H1 (cell line): ENCODE results near the gene APBA2. TPM values are rescaled to one million over a fixed set of nuclear protein-coding genes. Genes with fewer than 3 reads are reported as not detected.

ENCODE experiments used
- CTCF ChIA-PET: fragments of 300-600 bp; sonication (Branson Sonifier 250); formaldehyde crosslinking; loops from one replicate; lab custom pipeline; 2021; ENCODE audit not compliant: partially characterized antibody; lab: Charles Lee
- POLR2A ChIA-PET: fragments of 300-600 bp; sonication (Branson Sonifier 250); formaldehyde crosslinking; loops from one replicate; lab custom pipeline; 2021; ENCODE audit warnings: inconsistent platforms; ENCODE audit not compliant: partially characterized antibody; lab: Charles Lee
- DNase-seq, 2 experiments: peaks; one replicate each; pipeline versions ENCODE4 v3.0.0 to v3.0.0-alpha.2; 2010 to 2022; ENCODE audit warnings: low spot score in 2 of 2, low read depth in 1 of 2, mixed read lengths in 1 of 2
- FAIRE-seq: peaks from 2 replicates; lab custom pipeline; 2011; peaks lifted over from hg19 to GRCh38; lab: Jason Lieb, UNC
- H2AFZ ChIP-seq: 2 replicates; pipeline ENCODE4 v1.8.1; 2012; ENCODE audit warnings: low read length, inconsistent platforms
- H2AK5ac ChIP-seq: 2 replicates; pipeline ENCODE4 v1.6.1; 2013; ENCODE audit warnings: low read depth, low read length
- H2BK120ac ChIP-seq: replicated peaks from 2 replicates; pipeline ENCODE3; 2013; ENCODE audit warnings: low read depth, low read length, inconsistent platforms
- H2BK12ac ChIP-seq: 2 replicates; pipeline ENCODE4 v1.6.1; 2013; ENCODE audit warnings: low read depth, low read length
- H2BK15ac ChIP-seq: 2 replicates; pipeline ENCODE4 v1.6.1; 2013; ENCODE audit warnings: low read length
- H2BK20ac ChIP-seq: 2 replicates; pipeline ENCODE4 v1.6.1; 2013; ENCODE audit warnings: low read length
- H2BK5ac ChIP-seq: 2 replicates; pipeline ENCODE4 v1.6.1; 2013; ENCODE audit warnings: low read depth, low read length
- H3K14ac ChIP-seq: 2 replicates; pipeline ENCODE4 v1.6.1; 2013; ENCODE audit warnings: inconsistent platforms; ENCODE audit not compliant: insufficient read length
- H3K18ac ChIP-seq: 2 replicates; pipeline ENCODE4 v1.6.1; 2013; ENCODE audit warnings: low read length; ENCODE audit errors: extremely low read depth
- H3K23ac ChIP-seq: 2 replicates; pipeline ENCODE4 v1.6.1; 2013; ENCODE audit warnings: inconsistent platforms; ENCODE audit not compliant: insufficient read length
- H3K23me2 ChIP-seq: 2 replicates; pipeline ENCODE4 v1.6.1; 2013; ENCODE audit warnings: low read depth, low read length
- H3K27ac ChIP-seq: 2 replicates; pipeline ENCODE4 v1.6.1; 2011; ENCODE audit warnings: low read depth, low read length, inconsistent platforms
- H3K27me3 ChIP-seq, 4 experiments: replicated peaks in 1 of 4; 1 replicate in 1 of 4; 2 replicates in 3 of 4; pipeline versions ENCODE4 v1.6.1 to v1.8.1; 2011 to 2013; ENCODE audit warnings: low read length in 3 of 4, mild to moderate bottlenecking in 3 of 4, inconsistent platforms in 2 of 4, mixed read lengths in 2 of 4, moderate library complexity in 1 of 4; ENCODE audit not compliant: control insufficient read depth in 3 of 4, insufficient read depth in 3 of 4; ENCODE audit errors: extremely low read depth in 1 of 4
- H3K36me3 ChIP-seq, 4 experiments: 2 replicates each; pipeline versions ENCODE4 v1.6.1 to v1.8.1; 2011 to 2013; ENCODE audit warnings: mild to moderate bottlenecking in 4 of 4, low read length in 3 of 4, moderate library complexity in 2 of 4, control low read depth in 1 of 4, inconsistent platforms in 1 of 4; ENCODE audit not compliant: insufficient read depth in 4 of 4, control insufficient read depth in 2 of 4
- H3K4ac ChIP-seq: replicated peaks from 2 replicates; pipeline ENCODE3; 2013; ENCODE audit warnings: low read length, low read depth, mixed read lengths, inconsistent platforms; ENCODE audit not compliant: insufficient read length
- H3K4me1 ChIP-seq, 4 experiments: replicated peaks in 1 of 4; 1 replicate in 1 of 4; 2 replicates in 3 of 4; pipeline versions ENCODE4 v1.6.1 to v1.8.1; 2011 to 2013; ENCODE audit warnings: low read length in 3 of 4, inconsistent platforms in 2 of 4, mixed read lengths in 1 of 4; ENCODE audit not compliant: insufficient read depth in 4 of 4, control insufficient read depth in 3 of 4
- H3K4me2 ChIP-seq, 2 experiments: 2 replicates each; pipeline versions ENCODE4 v1.6.1 to v1.8.1; 2011 to 2013; ENCODE audit warnings: low read depth in 2 of 2, low read length in 2 of 2, control low read depth in 1 of 2, inconsistent platforms in 1 of 2, mild to moderate bottlenecking in 1 of 2; ENCODE audit not compliant: insufficient read depth in 1 of 2
- H3K4me3 ChIP-seq, 4 experiments: fragments of 200-600, 300-600 bp in 1 of 4; sonication (generic), shearing (Covaris generic), sonication (Bioruptor Twin) in 1 of 4; 2 replicates each; pipeline versions ENCODE4 v1.5.1 to v1.8.1; 2011 to 2016; ENCODE audit warnings: low read length in 4 of 4, low read depth in 3 of 4, control low read depth in 2 of 4, inconsistent platforms in 2 of 4, mild to moderate bottlenecking in 2 of 4, mixed read lengths in 1 of 4, moderate library complexity in 1 of 4; ENCODE audit not compliant: insufficient read depth in 2 of 4; ENCODE audit errors: extremely low read depth in 1 of 4
- H3K56ac ChIP-seq: replicated peaks from 2 replicates; pipeline ENCODE3; 2013; ENCODE audit warnings: low read depth, mild to moderate bottlenecking, mixed read lengths, low read length, inconsistent platforms; ENCODE audit not compliant: insufficient read length
- H3K79me1 ChIP-seq: 2 replicates; pipeline ENCODE4 v1.6.1; 2013; ENCODE audit warnings: low read depth, low read length, control low read depth
- H3K79me2 ChIP-seq, 2 experiments: 2 replicates each; pipeline versions ENCODE4 v1.6.1 to v1.8.1; 2012 to 2013; ENCODE audit warnings: low read length in 2 of 2, mild to moderate bottlenecking in 2 of 2, inconsistent platforms in 1 of 2; ENCODE audit not compliant: insufficient read depth in 2 of 2, control insufficient read depth in 1 of 2
- H3K9ac ChIP-seq, 4 experiments: replicated peaks in 1 of 4; 1 replicate in 1 of 4; 2 replicates in 3 of 4; pipeline versions ENCODE4 v1.6.1 to v1.8.1; 2011 to 2013; ENCODE audit warnings: low read depth in 3 of 4, low read length in 3 of 4, control low read depth in 2 of 4, mild to moderate bottlenecking in 2 of 4, moderate library complexity in 2 of 4, inconsistent platforms in 1 of 4; ENCODE audit errors: extremely low read depth in 1 of 4
- H3K9me3 ChIP-seq, 2 experiments: 2 replicates each; pipeline versions ENCODE4 v1.6.1 to v1.8.1; 2012 to 2013; ENCODE audit warnings: mild to moderate bottlenecking in 2 of 2, moderate library complexity in 2 of 2, control low read depth in 1 of 2, inconsistent platforms in 1 of 2, low read depth in 1 of 2, low read length in 1 of 2, mixed read lengths in 1 of 2; ENCODE audit not compliant: insufficient read depth in 2 of 2
- H4K20me1 ChIP-seq, 2 experiments: replicated peaks in 1 of 2; 2 replicates each; pipeline versions ENCODE3 to v1.8.1; 2011 to 2013; ENCODE audit warnings: inconsistent platforms in 2 of 2, low read length in 2 of 2, mild to moderate bottlenecking in 1 of 2; ENCODE audit not compliant: insufficient read depth in 2 of 2, control insufficient read depth in 1 of 2
- H4K5ac ChIP-seq: 2 replicates; pipeline ENCODE4 v1.6.1; 2013; ENCODE audit warnings: low read length, low read depth, mixed read lengths, inconsistent platforms; ENCODE audit not compliant: insufficient read length
- H4K8ac ChIP-seq: 2 replicates; pipeline ENCODE4 v1.8.0; 2013; ENCODE audit warnings: mild to moderate bottlenecking, moderate library complexity, low read length, inconsistent platforms; ENCODE audit not compliant: insufficient read depth; ENCODE audit errors: extremely low read depth
- H4K91ac ChIP-seq: replicated peaks from 2 replicates; pipeline ENCODE3; 2013; ENCODE audit warnings: low read length, mixed read lengths, inconsistent platforms; ENCODE audit not compliant: insufficient read length
- PHF8 ChIP-seq: fragments of 200-600 bp; sonication (generic); conservative IDR thresholded peaks from 2 replicates; pipeline ENCODE4 v1.7.1; 2012; ENCODE audit warnings: low read depth, mild to moderate bottlenecking, inconsistent platforms, low read length, moderate library complexity
- RBBP5 ChIP-seq: IDR thresholded peaks from 2 replicates; pipeline ENCODE4 v1.7.1; 2012; ENCODE audit warnings: low read depth, mild to moderate bottlenecking, inconsistent platforms, low read length, moderate library complexity, borderline replicate concordance
- SP1 ChIP-seq: IDR thresholded peaks from 2 replicates; pipeline ENCODE4 v1.6.1; 2011; ENCODE audit warnings: low read depth, low read length
- WGBS, 2 experiments: shearing (Covaris generic) in 1 of 2; methylation state at CpG; one replicate each; pipeline versions ENCODE4 v1.1.6 to v1.1.7; 2013 to 2015; ENCODE audit warnings: low lambda C conversion rate in 2 of 2, mixed read lengths in 2 of 2, inconsistent platforms in 1 of 2, low coverage in 1 of 2, missing lambda C conversion rate in 1 of 2; ENCODE audit not compliant: insufficient replicate concordance in 2 of 2, insufficient coverage in 1 of 2, insufficient read length in 1 of 2; ENCODE audit errors: extremely low coverage in 1 of 2, missing lambda C conversion rate in 1 of 2; 5-methylcytosine and 5-hydroxymethylcytosine counted together
- polyA plus RNA-seq, 7 experiments: library from polyadenylated mRNA; depleted of rRNA in 3 of 7; stranded (reverse) in 5 of 7; unstranded in 2 of 7; fragments of >200 nt in 5 of 7; fragments of 200-250 nt in 2 of 7; gene quantifications; 1 replicate in 5 of 7; 2 replicates in 1 of 7; 4 replicates in 1 of 7; pipeline versions ENCODE4 v1.2.1 to v1.2.3, GENCODE V29; 2011 to 2013; ENCODE audit warnings: missing spikeins in 2 of 7, mixed read lengths in 2 of 7
- total RNA-seq: library from RNA; stranded (reverse); fragmentation: NEBNext Ultra II Directional; extraction: Animal tissue kit (Norgen Biotek cat#: 25700); gene quantifications from 2 replicates; pipeline ENCODE4 v1.2.1, GENCODE V29; 2021

The APBA2 gene
- total and polyA plus RNA-seq, 2 of the 8 experiments (the other 6 are each of a cell fraction or from before 2014, with no cell fraction given): 15.5 to 19.0 TPM

DNA sequence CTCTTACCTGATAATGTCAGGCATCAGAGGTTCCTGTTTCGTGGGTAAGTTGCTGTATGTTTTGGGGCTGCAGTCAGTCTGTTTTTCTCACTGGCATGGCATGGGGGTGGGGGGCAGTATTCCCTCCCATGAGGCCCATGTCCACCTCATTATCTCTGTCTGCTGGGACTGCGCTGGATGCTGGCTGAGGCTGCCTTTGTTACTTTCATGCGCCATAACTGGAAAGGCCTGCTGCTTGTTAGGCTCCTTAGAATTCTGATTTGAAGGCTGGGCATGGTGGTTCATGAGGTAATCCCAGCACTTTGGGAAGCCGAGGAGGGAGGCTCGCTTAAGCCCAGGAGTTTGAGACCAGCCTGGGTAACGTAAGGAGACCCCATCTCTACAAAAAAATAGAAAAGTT lies 9.8 kb downstream of the APBA2 start:
- Histone ChIP-seq H3K4me2 (no peak overlapping the region), H3K23me2 (no peaks in the 10 kb centered on the region), H3K27ac (no peak overlapping the region), H2BK5ac (0 out of 2 replicates have a peak overlapping the region, but pooled peaks have one; percentile 35), H3K36me3 (no peaks in the 10 kb centered on the region), H4K5ac (no peak overlapping the region), H3K4me1 (peaks cover 0 to 2% (median 0%) of the 10 kb centered on the region in 4 experiments; a peak in 2 of 7 replicates), H2BK20ac (no peak overlapping the region), H4K8ac (no peak overlapping the region), H2AK5ac (0 out of 2 replicates have a peak overlapping the region, but pooled peaks have one; percentile 24), H3K4me3 (no peak overlapping the region), H3K9ac (no peak overlapping the region), H2BK15ac (no peak overlapping the region), H3K56ac (no peak overlapping the region), H3K23ac (no peak overlapping the region), H3K27me3 (no peaks in the 10 kb centered on the region), H3K9me3 (peaks cover 6 to 11% of the 10 kb centered on the region in 2 experiments), H2AFZ (no peak overlapping the region), H3K14ac (no peak overlapping the region), H3K79me1 (peaks cover 7% of the 10 kb centered on the region), H2BK120ac (no peak overlapping the region), H3K79me2 (no peaks in the 10 kb centered on the region), H3K18ac (no peak overlapping the region), H3K4ac (no peak overlapping the region), H2BK12ac (0 out of 2 replicates have a peak overlapping the region, but pooled peaks have one; percentile 39), H4K91ac (no peak overlapping the region), H4K20me1 (no peaks in the 10 kb centered on the region)
- POLR2A ChIA-PET: interaction anchor here (1.7 kb wide), 1 partner anchor 10 kb away, joined by 6 read pairs; the partner anchor contains the start of gene APBA2
- 83% methylated on average over 6 of the region's 6 CpGs; no CpG with 5 or more reads in 1 of the 2 experiments for WGBS, 2 experiments
- CTCF ChIA-PET: interaction anchor here (3.4 kb wide), 1 partner anchor 8 kb away, joined by 19 read pairs; no protein-coding TSS in a partner anchor
- no peak for FAIRE-seq
- DNase-seq: no peak
- no peak for TF ChIP-seq RBBP5
- no peak for TF ChIP-seq SP1
- TF ChIP-seq PHF8: no peak
